Esophagus squamous epithelium (tissue), 5 donors: ENCODE results near the gene EGR4. TPM values are rescaled to one million over a fixed set of nuclear protein-coding genes. Genes with fewer than 3 reads are reported as not detected.

Experiments
- DNase-seq: peaks from one replicate; lab custom pipeline; 2025; lab: John Stamatoyannopoulos, UW
- H3K27ac ChIP-seq, 4 donors: fragments of 200-600 bp; sonication (generic); one replicate each; pipeline ENCODE4 v1.5.1; 2016 to 2019; ENCODE audit warnings: mild to moderate bottlenecking in 1 of 4
- H3K27me3 ChIP-seq, 4 donors: fragments of 200-600 bp; sonication (generic); 1 replicate in 3 of 4; 2 replicates in 1 of 4; pipeline versions ENCODE4 v1.5.1 to v1.6.0; 2017 to 2021; ENCODE audit warnings: antibody characterized with exemption in 1 of 4
- H3K36me3 ChIP-seq, 3 donors: fragments of 200-600 bp; sonication (generic); one replicate each; pipeline ENCODE4 v1.5.1; 2016 to 2019
- H3K4me1 ChIP-seq, 3 donors: fragments of 200-600 bp; sonication (generic); one replicate each; pipeline ENCODE4 v1.5.1; 2017 to 2019
- H3K4me3 ChIP-seq, 4 donors: fragments of 200-600 bp; sonication (generic); 1 replicate in 3 of 4; 2 replicates in 1 of 4; pipeline ENCODE4 v1.5.1; 2016 to 2019; ENCODE audit warnings: mild to moderate bottlenecking in 2 of 4, moderate library complexity in 1 of 4
- H3K9me3 ChIP-seq, 3 donors: fragments of 200-600 bp; sonication (generic); one replicate each; pipeline ENCODE4 v1.5.1; 2016 to 2019
- CTCF ChIP-seq, 6 experiments: fragments of 450-650 bp in 4 of 6; fragments of 200-600 bp in 2 of 6; sonication (generic) in 2 of 6; IDR thresholded peaks; one replicate each; pipeline ENCODE4 v1.5.1; 2016 to 2019; ENCODE audit warnings: antibody characterized with exemption in 6 of 6, mild to moderate bottlenecking in 4 of 6, moderate library complexity in 4 of 6
- POLR2A ChIP-seq, 4 donors: fragments of 450-650 bp; IDR thresholded peaks; one replicate each; pipeline ENCODE4 v1.6.1; 2017; ENCODE audit warnings: antibody characterized with exemption in 4 of 4, mild to moderate bottlenecking in 4 of 4, moderate library complexity in 3 of 4
- WGBS, 2 donors: methylation state at CpG; one replicate each; pipeline ENCODE4 v1.1.5; 2018; 5-methylcytosine and 5-hydroxymethylcytosine counted together
- intact Hi-C: fragments of 100-400 bp; cut with DNase I; formaldehyde crosslinking; loops from one replicate; pipeline ENCODE4 v1.15.0; 2022
- total RNA-seq, 4 donors: library from RNA; depleted of rRNA; stranded (reverse); fragments of >200 nt; gene quantifications; one replicate each; pipeline ENCODE4 v1.1.0, GENCODE V29; 2016
- donor health status: DM: yes; HTN: yes; CAD: no.

The EGR4 gene
- total RNA-seq, 4 donors from 2014 or later, result 0.26 TPM; not detected in 3

GRCh38 chr2:73260338-73260984 lies 32.9 kb downstream of the EGR4 start:
- no peak for DNase-seq
- Histone ChIP-seq H3K9me3 (no peaks in the 10 kb centered on the region), H3K4me1 (no peaks in the 10 kb centered on the region), H3K27me3 (peaks cover 0 to 7% (median 0%) of the 10 kb centered on the region in 4 donors), H3K27ac (no peak overlapping the region), H3K36me3 (peaks cover 0 to under 1% (median 0%) of the 10 kb centered on the region in 3 donors), H3K4me3 (no peak overlapping the region)
- TF ChIP-seq POLR2A (IDR thresholded peaks at IDR 0.05) (no peak), CTCF (IDR thresholded peaks at IDR 0.05) (peak in 4 of 6 experiments; percentile 13 to 58 (median 24))
- WGBS, 2 donors, result 34 to 43% methylated on average over 5 to 8 of the region's 17 CpGs
- intact Hi-C loops, result no loop called here

GRCh38 chr2:73259704-73260337 lies 33.5 kb downstream of the EGR4 start:
- intact Hi-C loops, result no loop called here

GRCh38 chr2:73259276-73259675 lies 34.1 kb downstream of the EGR4 start:
- peaks cover 0 to 11% (median 0%) of the 10 kb centered on the region in 3 donors for H3K4me1 ChIP-seq
- no peaks in the 10 kb centered on the region for H3K9me3 ChIP-seq
- intact Hi-C loops, result no loop called here
- 13 to 100% methylated on average over 1 to 2 of the region's 8 CpGs for WGBS, 2 donors
- H3K4me3 ChIP-seq, result no peak overlapping the region
- TF ChIP-seq CTCF (IDR thresholded peaks at IDR 0.05) (no peak), POLR2A (IDR thresholded peaks at IDR 0.05) (no peak)
- no peak overlapping the region for H3K27ac ChIP-seq
- peaks cover 0 to 13% (median 0%) of the 10 kb centered on the region in 3 donors for H3K36me3 ChIP-seq
- DNase-seq, result no peak
- H3K27me3 ChIP-seq, result no peaks in the 10 kb centered on the region

More at GRCh38 chr2:73259704-73260337, 33.5 kb downstream of the EGR4 start:
- Histone ChIP-seq H3K27me3 (peaks cover 0 to under 1% (median 0%) of the 10 kb centered on the region in 4 donors), H3K4me1 (peaks cover 0 to 5% (median 0%) of the 10 kb centered on the region in 3 donors), H3K4me3 (no peak overlapping the region), H3K9me3 (no peaks in the 10 kb centered on the region), H3K36me3 (peaks cover 0 to 7% (median 0%) of the 10 kb centered on the region in 3 donors), H3K27ac (no peak overlapping the region)
- TF ChIP-seq POLR2A (IDR thresholded peaks at IDR 0.05), result no peak
- no peak for TF ChIP-seq CTCF (IDR thresholded peaks at IDR 0.05)
- WGBS, 2 donors, result 63 to 88% methylated on average over 4 of the region's 4 CpGs
- no peak for DNase-seq

- H3K4me3 ChIP-seq, result no peak overlapping the region
- TF ChIP-seq CTCF (IDR thresholded peaks at IDR 0.05), result no peak
- no peak for TF ChIP-seq POLR2A (IDR thresholded peaks at IDR 0.05)
- no peaks in the 10 kb centered on the region for H3K9me3 ChIP-seq
- DNase-seq, result no peak
- 90% methylated on average over 2 of the region's 9 CpGs; no CpG with 5 or more reads in 1 of the 2 donors for WGBS, 2 donors
- no peaks in the 10 kb centered on the region for H3K27me3 ChIP-seq
- H3K27ac ChIP-seq, result no peak overlapping the region
- H3K36me3 ChIP-seq, result peaks cover 0 to 17% (median 0%) of the 10 kb centered on the region in 3 donors
- H3K4me1 ChIP-seq, result peaks cover 0 to 14% (median 0%) of the 10 kb centered on the region in 3 donors
- intact Hi-C loops, result no loop called here
These were observed 34.5 kb downstream of the EGR4 start for GRCh38 chr2:73258913-73259215.
